IMR-90 (cell line): Measurements from ENCODE around the gene PAPLN. TPM values are rescaled to one million over a fixed set of nuclear protein-coding genes. Genes with fewer than 3 reads are reported as not detected.
A peak's percentile ranks its signal among the peaks of the same experiment; 100 is the strongest.

Experiments
- ATAC-seq: fragments of 200-7000 bp; cut with Tn5 transposase; 2 replicates; pipeline ENCODE4 v1.9.1; 2020; ENCODE audit warnings: low read depth, mild to moderate bottlenecking, moderate library complexity
- BruUV-seq: library from RNA; stranded (reverse); fragments of 400-500 nt; replicated peaks from 2 replicates; lab custom pipeline; 2021; lab: Mats Ljungman, UMichigan
- CTCF ChIA-PET: fragments of 300-600 bp; formaldehyde crosslinking; extraction: SDS; loops from one replicate; lab custom pipeline; 2021; ENCODE audit warnings: antibody characterized with exemption; lab: Yijun Ruan, JAX
- POLR2A ChIA-PET: fragments of 300-600 bp; sonication (Branson Sonifier 250); formaldehyde crosslinking; loops from one replicate; lab custom pipeline; 2022; ENCODE audit warnings: antibody characterized with exemption; ENCODE audit not compliant: unreplicated experiment; lab: Charles Lee
- DNase-seq: peaks from one replicate; pipeline ENCODE4 v3.0.0; 2013
- H2AFZ ChIP-seq: replicated peaks from 2 replicates; pipeline ENCODE3; 2013; ENCODE audit warnings: low read length, mild to moderate bottlenecking; ENCODE audit not compliant: poor library complexity
- H2AK5ac ChIP-seq: 2 replicates; pipeline ENCODE4 v1.6.1; 2013; ENCODE audit warnings: low read depth, low read length, inconsistent platforms
- H2AK9ac ChIP-seq: replicated peaks from 2 replicates; pipeline ENCODE3; 2013; ENCODE audit warnings: mild to moderate bottlenecking, low read depth, low read length, moderate library complexity; ENCODE audit not compliant: poor library complexity
- H2BK120ac ChIP-seq: 2 replicates; pipeline ENCODE4 v1.6.1; 2013; ENCODE audit warnings: low read depth, low read length, inconsistent platforms
- H2BK15ac ChIP-seq: 3 replicates; pipeline ENCODE4 v1.6.1; 2013; ENCODE audit warnings: low read depth, low read length, inconsistent platforms
- H2BK20ac ChIP-seq: 2 replicates; pipeline ENCODE4 v1.6.1; 2013; ENCODE audit warnings: low read depth, mild to moderate bottlenecking, inconsistent platforms, low read length, moderate library complexity
- H2BK5ac ChIP-seq: 2 replicates; pipeline ENCODE4 v1.6.1; 2013; ENCODE audit warnings: mild to moderate bottlenecking, low read depth, low read length, inconsistent platforms; ENCODE audit not compliant: poor library complexity, severe bottlenecking
- H3K14ac ChIP-seq: replicated peaks from 2 replicates; pipeline ENCODE4 v1.6.1; 2013; ENCODE audit warnings: low read depth, low read length, inconsistent platforms
- H3K18ac ChIP-seq: 2 replicates; pipeline ENCODE4 v1.6.1; 2013; ENCODE audit warnings: low read depth, low read length, control low read depth
- H3K23ac ChIP-seq: 2 replicates; pipeline ENCODE4 v1.6.1; 2013; ENCODE audit warnings: low read depth, low read length, inconsistent platforms
- H3K27ac ChIP-seq: 2 replicates; pipeline ENCODE4 v1.5.1; 2013; ENCODE audit warnings: mild to moderate bottlenecking, control low read depth, low read length; ENCODE audit not compliant: insufficient read depth
- H3K27me3 ChIP-seq: 2 replicates; pipeline ENCODE4 v1.6.1; 2013; ENCODE audit warnings: low read length; ENCODE audit not compliant: control insufficient read depth, insufficient read depth
- H3K36me3 ChIP-seq: 2 replicates; pipeline ENCODE4 v1.6.1; 2013; ENCODE audit warnings: low read length, mixed read lengths; ENCODE audit not compliant: control insufficient read depth, insufficient read depth
- H3K4ac ChIP-seq: 2 replicates; pipeline ENCODE4 v1.6.1; 2013; ENCODE audit warnings: low read depth, low read length, inconsistent platforms
- H3K4me1 ChIP-seq: 2 replicates; pipeline ENCODE4 v1.6.1; 2013; ENCODE audit warnings: low read length, mixed read lengths; ENCODE audit not compliant: control insufficient read depth, insufficient read depth
- H3K4me2 ChIP-seq: 2 replicates; pipeline ENCODE4 v1.6.1; 2013; ENCODE audit warnings: low read depth, mild to moderate bottlenecking, control low read depth, low read length, moderate library complexity
- H3K4me3 ChIP-seq: 2 replicates; pipeline ENCODE4 v1.5.1; 2013; ENCODE audit warnings: low read depth, mild to moderate bottlenecking, control low read depth, low read length, moderate library complexity; ENCODE audit not compliant: insufficient read depth
- H3K56ac ChIP-seq: 2 replicates; pipeline ENCODE4 v1.6.1; 2013; ENCODE audit warnings: low read length, inconsistent platforms; ENCODE audit not compliant: insufficient read depth; ENCODE audit errors: extremely low read depth
- H3K79me1 ChIP-seq, 2 experiments: 2 replicates each; pipeline ENCODE4 v1.6.1; 2013; ENCODE audit warnings: low read length in 2 of 2, inconsistent platforms in 1 of 2, low read depth in 1 of 2
- H3K9ac ChIP-seq: 2 replicates; pipeline ENCODE4 v1.6.1; 2013; ENCODE audit warnings: low read depth, low read length, control low read depth
- H3K9me1 ChIP-seq: 2 replicates; pipeline ENCODE4 v1.6.1; 2013; ENCODE audit warnings: low read length, inconsistent platforms; ENCODE audit not compliant: insufficient read depth
- H3K9me3 ChIP-seq: 2 replicates; pipeline ENCODE4 v1.6.1; 2013; ENCODE audit warnings: low read length; ENCODE audit not compliant: control insufficient read depth, insufficient read depth
- H4K20me1 ChIP-seq: 2 replicates; pipeline ENCODE4 v1.6.1; 2013; ENCODE audit warnings: low read length, inconsistent platforms; ENCODE audit not compliant: insufficient read depth
- H4K5ac ChIP-seq: 2 replicates; pipeline ENCODE4 v1.6.1; 2013; ENCODE audit warnings: mild to moderate bottlenecking, low read depth, low read length, control low read depth
- H4K8ac ChIP-seq, 2 experiments: 2 replicates each; pipeline ENCODE4 v1.6.1; 2013; ENCODE audit warnings: low read depth in 2 of 2, low read length in 2 of 2, control low read depth in 1 of 2, inconsistent platforms in 1 of 2
- H4K91ac ChIP-seq: 2 replicates; pipeline ENCODE4 v1.6.1; 2013; ENCODE audit warnings: low read depth, low read length, inconsistent platforms; ENCODE audit not compliant: insufficient read depth
- CEBPB ChIP-seq: IDR thresholded peaks from 2 replicates; pipeline ENCODE4 v1.6.1; 2012; ENCODE audit warnings: low read depth, low read length, improper control_type of control experiment
- CHD1 ChIP-seq: IDR thresholded peaks from 2 replicates; pipeline ENCODE4 v1.6.1; 2012; ENCODE audit warnings: low read depth, low read length, improper control_type of control experiment
- FOS ChIP-seq: fragments of 150-350 bp; IDR thresholded peaks from 2 replicates; pipeline ENCODE4 v1.6.1; 2016; ENCODE audit warnings: low read depth, low read length
- MAFK ChIP-seq: IDR thresholded peaks from 2 replicates; pipeline ENCODE4 v1.6.1; 2012; ENCODE audit warnings: low read depth, low read length, improper control_type of control experiment
- NFE2L2 ChIP-seq: fragments of 150-350 bp; IDR thresholded peaks from 2 replicates; pipeline ENCODE4 v1.6.1; 2016; ENCODE audit warnings: low read depth, mild to moderate bottlenecking, low read length
- POLR2A ChIP-seq: IDR thresholded peaks from 2 replicates; pipeline ENCODE4 v1.6.1; 2012; ENCODE audit warnings: mild to moderate bottlenecking, low read depth, low read length
- RCOR1 ChIP-seq: IDR thresholded peaks from 2 replicates; pipeline ENCODE4 v1.6.1; 2012; ENCODE audit warnings: mild to moderate bottlenecking, low read length, improper control_type of control experiment; ENCODE audit not compliant: insufficient replicate concordance
- RFX5 ChIP-seq: IDR thresholded peaks from 2 replicates; pipeline ENCODE4 v1.8.0; 2012; ENCODE audit warnings: low read depth, mild to moderate bottlenecking, low read length, moderate library complexity
- WGBS, 2 experiments: methylation state at CpG; one replicate each; pipeline versions ENCODE4 v1.1.5 to v1.1.7; 2013; ENCODE audit warnings: missing lambda C conversion rate in 2 of 2; ENCODE audit not compliant: insufficient read length in 1 of 2; ENCODE audit errors: extremely low coverage in 2 of 2; 5-methylcytosine and 5-hydroxymethylcytosine counted together
- dilution Hi-C: fragments of 300-500 bp; cut with HindIII; formaldehyde crosslinking; loops from one replicate; pipeline ENCODE4 v1.14.3; 2018; ENCODE audit warnings: low sequenced_read_pairs; ENCODE audit not compliant: unreplicated experiment
- in situ Hi-C: fragments of 300-500 bp; cut with MboI; formaldehyde crosslinking; loops from 3 replicates; pipeline ENCODE4 v1.14.3; 2019; ENCODE audit warnings: low sequenced_read_pairs, inconsistent platforms, mixed read lengths
- intact Hi-C: fragments of 100-400 bp; cut with micrococcal nuclease; formaldehyde crosslinking; loops from 2 replicates; pipeline ENCODE4 v1.10.0; 2022
- polyA plus RNA-seq, 3 experiments: library from polyadenylated mRNA; depleted of rRNA; stranded (reverse); fragments of >200 nt; gene quantifications; 2 replicates each; pipeline ENCODE4 v1.2.3, GENCODE V29; 2012; ENCODE audit warnings: low replicate concordance in 1 of 3
- total RNA-seq: library from RNA; depleted of rRNA; stranded (reverse); fragments of >200 nt; gene quantifications from 2 replicates; pipeline ENCODE4 v1.2.3, GENCODE V29; 2012
- TF ChIP-seq, protein P1 (sequence below): fragments of 150-350 bp; IDR thresholded peaks from 2 replicates; pipeline ENCODE4 v1.6.1; 2016; ENCODE audit warnings: low read depth, mild to moderate bottlenecking, low read length, moderate library complexity, borderline replicate concordance
- TF ChIP-seq, protein P2 (sequence below): fragments of 150-350 bp; IDR thresholded peaks from 2 replicates; pipeline ENCODE4 v1.6.1; 2017; ENCODE audit warnings: mild to moderate bottlenecking, antibody characterized with exemption, low read length, low read depth

The PAPLN gene
- total and polyA plus RNA-seq, 2 of the 4 experiments (the other 2 are of a cell fraction): 0.36 to 1.2 TPM

DNA sequence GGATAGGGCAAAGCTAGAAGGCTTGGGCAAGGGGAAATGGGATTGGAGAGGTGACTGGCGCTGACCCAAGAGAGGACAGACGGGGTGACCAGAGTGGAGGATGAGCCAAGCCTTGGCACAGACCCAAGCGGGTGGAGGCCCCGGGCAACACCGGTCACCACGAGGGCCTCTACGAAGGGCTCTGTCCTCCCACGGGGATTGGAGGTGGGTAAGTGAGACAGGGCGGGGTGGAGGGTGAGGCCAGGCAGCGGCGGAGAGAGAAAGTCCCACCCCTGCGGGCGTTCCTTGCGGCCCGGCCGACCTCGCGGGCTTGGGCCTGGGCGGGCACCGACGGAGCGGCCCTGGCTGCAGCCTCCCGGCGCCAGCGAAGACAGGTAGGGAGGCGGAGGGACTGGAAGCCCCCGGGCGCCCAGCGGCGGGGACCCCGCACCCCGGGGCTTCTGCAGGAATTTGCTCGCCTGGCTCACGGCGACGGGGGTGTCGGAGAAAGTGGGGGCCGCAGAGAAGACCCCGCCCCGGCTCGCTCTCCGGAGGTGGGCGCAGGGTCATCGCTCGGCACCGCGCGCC, at the start of gene PAPLN (continued):
- TF ChIP-seq, protein P1, sequence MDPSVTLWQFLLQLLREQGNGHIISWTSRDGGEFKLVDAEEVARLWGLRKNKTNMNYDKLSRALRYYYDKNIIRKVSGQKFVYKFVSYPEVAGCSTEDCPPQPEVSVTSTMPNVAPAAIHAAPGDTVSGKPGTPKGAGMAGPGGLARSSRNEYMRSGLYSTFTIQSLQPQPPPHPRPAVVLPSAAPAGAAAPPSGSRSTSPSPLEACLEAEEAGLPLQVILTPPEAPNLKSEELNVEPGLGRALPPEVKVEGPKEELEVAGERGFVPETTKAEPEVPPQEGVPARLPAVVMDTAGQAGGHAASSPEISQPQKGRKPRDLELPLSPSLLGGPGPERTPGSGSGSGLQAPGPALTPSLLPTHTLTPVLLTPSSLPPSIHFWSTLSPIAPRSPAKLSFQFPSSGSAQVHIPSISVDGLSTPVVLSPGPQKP: no peak
- TF ChIP-seq CHD1: no peak
- no peak for TF ChIP-seq MAFK

DNA sequence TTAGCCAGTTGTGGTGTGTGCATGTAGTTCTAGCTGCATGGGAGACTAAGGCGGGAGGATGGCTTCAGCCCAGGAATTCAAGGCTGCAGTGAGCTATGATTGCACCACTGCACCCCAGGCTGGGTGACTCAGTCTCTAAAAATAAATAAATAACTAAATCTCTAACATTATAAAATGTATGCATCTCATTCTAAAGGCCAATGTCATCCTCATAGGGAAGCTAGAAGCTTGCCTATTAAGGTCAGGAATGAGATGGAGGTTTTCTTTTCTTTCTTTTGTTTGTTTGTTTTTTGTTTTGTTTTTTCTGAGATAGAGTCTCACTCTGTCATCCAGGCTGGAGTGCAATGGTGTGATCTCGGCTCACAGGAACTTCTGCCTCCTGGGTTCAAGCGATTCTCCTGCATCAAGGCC, 48.8 kb upstream of the PAPLN start:
- no TSS peak for BruUV-seq
- H2AK5ac ChIP-seq: peak overlapping the region; percentile 35; the same call in 1 of the 2 replicates
- peak overlapping the region; percentile 73 for H3K27ac ChIP-seq
- peak overlapping the region in 1 of 2 experiments; percentile 27; a peak in 1 of 4 replicates for H4K8ac ChIP-seq
- H3K9ac ChIP-seq: no peak overlapping the region
- H4K20me1 ChIP-seq: 0 out of 2 replicates have a peak, but pooled peaks cover 4% of the 10 kb centered on the region
- no peak overlapping the region for H2AK9ac ChIP-seq
- ChIA-PET POLR2A (no interaction called here), CTCF (interaction anchor here (0.6 to 0.7 kb wide), 2 partner anchors 12 to 15 kb away, joined by 3 read pairs; no protein-coding TSS in a partner anchor)
- H3K56ac ChIP-seq: no peak overlapping the region
- no peak overlapping the region for H2AFZ ChIP-seq
- no CpG with 5 or more reads among the region's 3 CpGs for WGBS, 2 experiments
- H3K9me1 ChIP-seq: peaks cover 7% of the 10 kb centered on the region
- H2BK120ac ChIP-seq: peak overlapping the region; percentile 58; the same call in 1 of the 2 replicates
- H3K23ac ChIP-seq: no peak overlapping the region
- H2BK5ac ChIP-seq: peak overlapping the region; percentile 85
- ATAC-seq: peak; percentile 91
- peak; percentile 84 for DNase-seq
- peak overlapping the region; percentile 19; the same call in 1 of the 2 replicates for H4K91ac ChIP-seq
- peak overlapping the region; percentile 12; the same call in 1 of the 2 replicates for H3K4me2 ChIP-seq
- dilution Hi-C loops (no loop called here), in situ Hi-C loops (no loop called here), intact Hi-C loops (no loop called here)
- H3K27me3 ChIP-seq: no peaks in the 10 kb centered on the region
- peak overlapping the region; percentile 64; the same call in 2 of the 3 replicates for H2BK15ac ChIP-seq
- H3K4me3 ChIP-seq: no peak overlapping the region
- peak overlapping the region; percentile 32; the same call in 1 of the 2 replicates for H3K18ac ChIP-seq
- peak overlapping the region; percentile 27 for H2BK20ac ChIP-seq
- H3K4ac ChIP-seq: peak overlapping the region; percentile 30; the same call in 1 of the 2 replicates
- TF ChIP-seq, protein P2, sequence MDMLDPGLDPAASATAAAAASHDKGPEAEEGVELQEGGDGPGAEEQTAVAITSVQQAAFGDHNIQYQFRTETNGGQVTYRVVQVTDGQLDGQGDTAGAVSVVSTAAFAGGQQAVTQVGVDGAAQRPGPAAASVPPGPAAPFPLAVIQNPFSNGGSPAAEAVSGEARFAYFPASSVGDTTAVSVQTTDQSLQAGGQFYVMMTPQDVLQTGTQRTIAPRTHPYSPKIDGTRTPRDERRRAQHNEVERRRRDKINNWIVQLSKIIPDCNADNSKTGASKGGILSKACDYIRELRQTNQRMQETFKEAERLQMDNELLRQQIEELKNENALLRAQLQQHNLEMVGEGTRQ: no peak
- TF ChIP-seq MAFK (no peak), NFE2L2 (no peak), POLR2A (no peak), RFX5 (no peak), FOS (peak; percentile 62; the same call in 1 of the 2 replicates), CEBPB (peak; percentile 96), RCOR1 (no peak)
- TF ChIP-seq, protein P1: no peak
- H3K36me3 ChIP-seq: peaks cover 19% of the 10 kb centered on the region
- peaks cover 7% of the 10 kb centered on the region for H3K4me1 ChIP-seq
- H3K79me1 ChIP-seq: peaks cover 11 to 19% of the 10 kb centered on the region in 2 experiments; a peak in 3 of 4 replicates
- no peak overlapping the region for H3K14ac ChIP-seq
- H4K5ac ChIP-seq: 0 out of 2 replicates have a peak overlapping the region, but pooled peaks have one; percentile 6
- H3K9me3 ChIP-seq: no peaks in the 10 kb centered on the region
